Measurements from ENCODE around the gene SAPCD2. TPM values are rescaled to one million over a fixed set of nuclear protein-coding genes. Genes with fewer than 3 reads are reported as not detected.

The SAPCD2 gene
- total RNA-seq, 2 experiments from 2014 or later = 0.17 to 0.19 TPM

DNA sequence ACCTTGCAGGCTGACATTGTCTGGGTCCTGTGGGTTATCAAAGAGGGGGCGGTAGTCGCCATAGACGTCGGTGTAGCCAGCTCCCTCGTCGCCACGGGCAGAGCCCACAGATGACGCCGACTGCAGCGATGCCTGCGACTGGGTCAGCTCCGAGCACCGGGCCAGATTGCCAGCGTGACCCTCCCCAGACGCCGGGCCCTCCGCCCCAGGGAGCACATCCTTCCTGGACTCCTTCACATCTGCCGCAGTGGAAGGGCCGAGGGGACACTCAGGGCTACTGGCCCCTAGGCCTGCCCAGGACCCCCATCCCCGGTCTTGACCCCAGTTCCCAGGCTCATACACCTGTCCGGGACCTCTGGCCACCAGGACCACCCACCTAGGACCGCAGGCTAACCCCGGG lies 56.2 kb downstream of the SAPCD2 start:
- H3K4me1 ChIP-seq (ENCODE audit: insufficient read depth, low read length) = no peaks in the 10 kb centered on the region
- ChIA-PET CTCF (no interaction called here), POLR2A (no interaction called here)
- H3K36me3 Mint-ChIP-seq (ENCODE audit: low read depth) = peaks cover 11% of the 10 kb centered on the region
- no peaks in the 10 kb centered on the region for H3K27me3 Mint-ChIP-seq
- H3K4me1 Mint-ChIP-seq (ENCODE audit: low read depth) = no peaks in the 10 kb centered on the region
- no peak overlapping the region for H3K4me3 Mint-ChIP-seq
- DNase-seq = no peak
- H3K9me3 Mint-ChIP-seq = no peaks in the 10 kb centered on the region
- no peak overlapping the region for H3K27ac ChIP-seq (ENCODE audit: low read depth in 1 of 2, low read length in 2 of 2)
- no peaks in the 10 kb centered on the region for H3K9me3 ChIP-seq (ENCODE audit: control insufficient read depth in 1 of 2, insufficient read depth in 1 of 2, low read length in 2 of 2)
- no peaks in the 10 kb centered on the region for H3K27me3 ChIP-seq (ENCODE audit: control insufficient read depth in 1 of 2, insufficient read depth in 2 of 2, low read length in 2 of 2)
- H3K4me3 ChIP-seq (ENCODE audit: low read length) = no peak overlapping the region
- intact Hi-C loops (cut with DNase I, micrococcal nuclease) = no loop called here
- TF ChIP-seq, protein P1, sequence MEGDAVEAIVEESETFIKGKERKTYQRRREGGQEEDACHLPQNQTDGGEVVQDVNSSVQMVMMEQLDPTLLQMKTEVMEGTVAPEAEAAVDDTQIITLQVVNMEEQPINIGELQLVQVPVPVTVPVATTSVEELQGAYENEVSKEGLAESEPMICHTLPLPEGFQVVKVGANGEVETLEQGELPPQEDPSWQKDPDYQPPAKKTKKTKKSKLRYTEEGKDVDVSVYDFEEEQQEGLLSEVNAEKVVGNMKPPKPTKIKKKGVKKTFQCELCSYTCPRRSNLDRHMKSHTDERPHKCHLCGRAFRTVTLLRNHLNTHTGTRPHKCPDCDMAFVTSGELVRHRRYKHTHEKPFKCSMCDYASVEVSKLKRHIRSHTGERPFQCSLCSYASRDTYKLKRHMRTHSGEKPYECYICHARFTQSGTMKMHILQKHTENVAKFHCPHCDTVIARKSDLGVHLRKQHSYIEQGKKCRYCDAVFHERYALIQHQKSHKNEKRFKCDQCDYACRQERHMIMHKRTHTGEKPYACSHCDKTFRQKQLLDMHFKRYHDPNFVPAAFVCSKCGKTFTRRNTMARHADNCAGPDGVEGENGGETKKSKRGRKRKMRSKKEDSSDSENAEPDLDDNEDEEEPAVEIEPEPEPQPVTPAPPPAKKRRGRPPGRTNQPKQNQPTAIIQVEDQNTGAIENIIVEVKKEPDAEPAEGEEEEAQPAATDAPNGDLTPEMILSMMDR (IDR thresholded peaks at IDR 0.05) = no peak
- H3K36me3 ChIP-seq (ENCODE audit: insufficient read depth, low read length) = peaks cover 57% of the 10 kb centered on the region
- no peak for ATAC-seq (ENCODE audit: poor library complexity)
- no peak overlapping the region for H3K27ac Mint-ChIP-seq

DNA sequence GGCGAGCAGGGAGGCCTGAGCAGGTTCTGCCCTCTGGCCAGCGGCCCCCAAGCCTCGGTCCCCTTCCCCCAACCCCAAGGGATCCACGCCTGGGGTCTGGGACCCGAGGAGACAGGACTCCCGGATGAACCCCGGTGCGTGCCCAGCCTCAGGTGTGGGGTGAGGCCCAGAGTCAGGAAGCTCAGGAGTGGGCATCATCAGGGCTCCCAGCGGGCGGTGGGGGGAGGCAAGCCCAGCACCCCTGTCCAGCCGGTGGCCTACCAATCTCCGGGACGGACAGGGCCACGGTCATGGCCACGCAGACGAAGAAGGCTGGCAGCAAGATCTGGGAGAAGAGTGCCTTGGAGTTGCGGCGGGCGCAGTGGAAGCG lies 56.8 kb downstream of the SAPCD2 start:
- H3K36me3 ChIP-seq (ENCODE audit: insufficient read depth, low read length) = peaks cover 56% of the 10 kb centered on the region
- intact Hi-C loops (cut with DNase I, micrococcal nuclease) = no loop called here
- CTCF ChIA-PET = no interaction called here

GRCh38 chr9:137012694-137013570 lies 57.4 kb downstream of the SAPCD2 start:
- Histone ChIP-seq H3K4me3 (ENCODE audit: low read length) (no peak overlapping the region), H3K9me3 (ENCODE audit: control insufficient read depth in 1 of 2, insufficient read depth in 1 of 2, low read length in 2 of 2) (no peaks in the 10 kb centered on the region), H3K4me1 (ENCODE audit: insufficient read depth, low read length) (no peaks in the 10 kb centered on the region), H3K27ac (ENCODE audit: low read depth in 1 of 2, low read length in 2 of 2) (no peak overlapping the region), H3K27me3 (ENCODE audit: control insufficient read depth in 1 of 2, insufficient read depth in 2 of 2, low read length in 2 of 2) (no peaks in the 10 kb centered on the region), H3K36me3 (ENCODE audit: insufficient read depth, low read length) (peaks cover 58% of the 10 kb centered on the region)
- intact Hi-C loops (cut with DNase I, micrococcal nuclease) = no loop called here
- POLR2A ChIA-PET = no interaction called here
- TF ChIP-seq, protein P1 (IDR thresholded peaks at IDR 0.05) = no peak
- DNase-seq (no peak), ATAC-seq (ENCODE audit: poor library complexity) (no peak)
- Mint-ChIP-seq H3K9me3 (no peaks in the 10 kb centered on the region), H3K36me3 (ENCODE audit: low read depth) (peaks cover 11% of the 10 kb centered on the region), H3K27me3 (no peaks in the 10 kb centered on the region), H3K4me3 (no peak overlapping the region), H3K4me1 (ENCODE audit: low read depth) (no peaks in the 10 kb centered on the region), H3K27ac (no peak overlapping the region)
- CTCF ChIA-PET = no interaction called here

More for the DNA sequence above, 56.8 kb downstream of the SAPCD2 start:
- TF ChIP-seq, protein P1 (IDR thresholded peaks at IDR 0.05) = no peak
- peaks cover 11% of the 10 kb centered on the region for H3K36me3 Mint-ChIP-seq (ENCODE audit: low read depth)
- DNase-seq (no peak), ATAC-seq (ENCODE audit: poor library complexity) (no peak)
- POLR2A ChIA-PET = no interaction called here
- no peak overlapping the region for H3K27ac Mint-ChIP-seq
- Histone ChIP-seq H3K4me3 (ENCODE audit: low read length) (no peak overlapping the region), H3K4me1 (ENCODE audit: insufficient read depth, low read length) (no peaks in the 10 kb centered on the region), H3K27me3 (ENCODE audit: control insufficient read depth in 1 of 2, insufficient read depth in 2 of 2, low read length in 2 of 2) (no peaks in the 10 kb centered on the region), H3K27ac (ENCODE audit: low read depth in 1 of 2, low read length in 2 of 2) (no peak overlapping the region), H3K9me3 (ENCODE audit: control insufficient read depth in 1 of 2, insufficient read depth in 1 of 2, low read length in 2 of 2) (no peaks in the 10 kb centered on the region)
- H3K4me3 Mint-ChIP-seq = no peak overlapping the region
- no peaks in the 10 kb centered on the region for H3K9me3 Mint-ChIP-seq
- H3K4me1 Mint-ChIP-seq (ENCODE audit: low read depth) = no peaks in the 10 kb centered on the region
- H3K27me3 Mint-ChIP-seq = no peaks in the 10 kb centered on the region

Other genes starting within 250 kb of the SAPCD2 start
- 1 to 10 TPM; 1.1 to 1.2 TPM for gene AJM1, start 228.1 kb downstream of the SAPCD2 start, total RNA-seq
- gene PHPT1, start 221.1 kb downstream of the SAPCD2 start, total RNA-seq = 10 to 100 TPM; 13.6 to 17.8 TPM
- gene MAMDC4, start 218.2 kb downstream of the SAPCD2 start, total RNA-seq = 1 to 10 TPM; 2.2 to 3.4 TPM
- gene EDF1, start 204.2 kb downstream of the SAPCD2 start, total RNA-seq = 100 to 1,000 TPM; 215 to 220 TPM
- 10 to 100 TPM; 10.6 to 11.6 TPM for gene TRAF2, start 184.0 kb downstream of the SAPCD2 start, total RNA-seq
- gene FBXW5, start 125.8 kb downstream of the SAPCD2 start, total RNA-seq = 10 to 100 TPM; 41.0 to 41.7 TPM
- not detected for gene C8G, start 125.3 kb downstream of the SAPCD2 start, total RNA-seq
- 1 to 10 TPM; 1.3 to 1.5 TPM for gene LCN12, start 118.3 kb downstream of the SAPCD2 start, total RNA-seq
- gene PTGDS, start 93.1 kb downstream of the SAPCD2 start, total RNA-seq = 10 to 100 TPM; 40.6 to 41.0 TPM
- 1 to 10 TPM in 1 of 2 experiments, under 1 TPM in 1; 0.93 to 1.0 TPM for gene LCNL1, start 87.6 kb downstream of the SAPCD2 start, total RNA-seq
- gene PAXX, start 78.1 kb downstream of the SAPCD2 start, total RNA-seq = 10 to 100 TPM; 67.0 to 67.8 TPM
- gene CLIC3, start 74.0 kb downstream of the SAPCD2 start, total RNA-seq = 1 to 10 TPM; 2.1 to 2.8 TPM
- 10 to 100 TPM; 80.1 to 86.8 TPM for gene ABCA2, start 42.3 kb downstream of the SAPCD2 start, total RNA-seq
- gene FUT7, start 38.5 kb downstream of the SAPCD2 start, total RNA-seq = 1 to 10 TPM; 1.7 to 1.8 TPM
- gene NPDC1, start 24.4 kb downstream of the SAPCD2 start, total RNA-seq = 10 to 100 TPM; 15.3 to 16.0 TPM
- gene ENTPD2, start 16.5 kb downstream of the SAPCD2 start, total RNA-seq = not detected
- gene UAP1L1, start 7.0 kb upstream of the SAPCD2 start, total RNA-seq = 1 to 10 TPM; 6.5 to 6.8 TPM
- 10 to 100 TPM; 60.9 to 66.9 TPM for gene MAN1B1, start 16.4 kb upstream of the SAPCD2 start, total RNA-seq
- gene DPP7, start 44.2 kb upstream of the SAPCD2 start, total RNA-seq = 100 to 1,000 TPM; 344 to 349 TPM
- not detected for gene GRIN1, start 68.6 kb upstream of the SAPCD2 start, total RNA-seq
- gene LRRC26, start 99.5 kb upstream of the SAPCD2 start, total RNA-seq = not detected
- not detected for gene TMEM210, start 101.5 kb upstream of the SAPCD2 start, total RNA-seq
- 100 to 1,000 TPM; 144 to 149 TPM for gene ANAPC2, start 118.0 kb upstream of the SAPCD2 start, total RNA-seq
- 10 to 100 TPM; 30.1 to 30.5 TPM for gene SSNA1, start 118.1 kb upstream of the SAPCD2 start, total RNA-seq
- 1 to 10 TPM; 6.1 to 8.6 TPM for gene TPRN, start 130.2 kb upstream of the SAPCD2 start, total RNA-seq
- 10 to 100 TPM; 18.2 to 18.7 TPM for gene TMEM203, start 135.1 kb upstream of the SAPCD2 start, total RNA-seq
- 10 to 100 TPM; 22.8 to 25.3 TPM for gene NDOR1, start 135.1 kb upstream of the SAPCD2 start, total RNA-seq
- gene RNF208, start 151.7 kb upstream of the SAPCD2 start, total RNA-seq = under 1 TPM; 0.66 to 0.67 TPM
- under 1 TPM; 0.33 to 0.42 TPM for gene CYSRT1, start 154.6 kb upstream of the SAPCD2 start, total RNA-seq
- gene RNF224, start 156.9 kb upstream of the SAPCD2 start, total RNA-seq = under 1 TPM in 1 of 2 experiments, not detected in 1; 0.14 TPM
- gene SLC34A3, start 160.3 kb upstream of the SAPCD2 start, total RNA-seq = not detected
- gene TUBB4B, start 170.7 kb upstream of the SAPCD2 start, total RNA-seq = 10 to 100 TPM; 93.8 to 98.2 TPM
- gene STPG3, start 180.7 kb upstream of the SAPCD2 start, total RNA-seq = not detected
- gene NELFB, start 184.8 kb upstream of the SAPCD2 start, total RNA-seq = 10 to 100 TPM; 20.7 to 21.2 TPM
- gene TOR4A, start 207.2 kb upstream of the SAPCD2 start, total RNA-seq = under 1 TPM; 0.67 to 0.80 TPM
- gene NRARP, start 231.7 kb upstream of the SAPCD2 start, total RNA-seq = 1 to 10 TPM in 1 of 2 experiments, under 1 TPM in 1; 0.96 to 1.4 TPM

Data from CD4-positive, alpha-beta T cell (primary cell).